GM19035 (cell line): ENCODE data around the gene ELP6.
"Not testable (repeated sequence)": the region's sequence is repeated elsewhere in the genome, so short reads cannot be mapped to it uniquely, and the experiment has no call there.

ENCODE experiments used
- ATAC-seq: cut with Tn5 transposase; IDR thresholded peaks from one replicate; pipeline ENCODE4 v1.9.1; 2021; ENCODE audit not compliant: unreplicated experiment

Gene ELP6

DNA sequence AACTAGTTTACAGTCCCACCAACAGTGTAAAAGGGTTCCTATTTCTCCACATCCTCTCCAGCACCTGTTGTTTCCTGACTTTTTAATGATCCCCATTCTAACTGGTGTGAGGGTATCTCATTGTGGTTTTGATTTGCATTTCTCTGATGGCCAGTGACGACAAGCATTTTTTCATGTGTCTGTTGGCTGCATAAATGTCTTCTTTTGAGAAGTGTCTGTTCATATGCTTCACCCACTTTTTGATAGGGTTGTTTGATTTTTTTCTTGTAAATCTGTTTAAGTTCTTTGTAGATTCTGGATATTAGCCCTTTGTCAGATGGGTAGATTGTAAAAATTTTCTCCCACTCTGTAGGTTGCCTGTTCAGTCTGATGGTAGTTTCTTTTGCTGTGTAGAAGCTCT, 45.2 kb downstream of the ELP6 start:
- not testable (repeated sequence) for ATAC-seq

DNA sequence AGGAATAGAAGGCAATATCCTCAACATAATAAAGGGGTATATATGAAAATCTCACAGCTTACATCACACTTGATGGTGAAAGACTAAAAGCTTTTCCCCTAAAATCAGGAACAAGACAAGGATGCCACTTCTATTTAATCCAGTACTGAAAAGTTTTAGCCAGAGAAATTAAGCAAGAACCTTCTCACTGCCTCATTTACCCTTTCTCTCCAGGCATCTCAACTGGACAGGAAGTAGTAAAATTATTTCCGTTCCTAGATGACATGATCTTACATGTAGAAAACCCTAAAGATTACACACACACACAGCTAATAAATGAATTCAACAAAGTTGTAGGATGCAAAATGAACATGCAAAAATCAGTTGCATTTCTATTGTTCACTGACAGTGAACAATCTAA, 48.9 kb downstream of the ELP6 start:
- no peak for ATAC-seq

DNA sequence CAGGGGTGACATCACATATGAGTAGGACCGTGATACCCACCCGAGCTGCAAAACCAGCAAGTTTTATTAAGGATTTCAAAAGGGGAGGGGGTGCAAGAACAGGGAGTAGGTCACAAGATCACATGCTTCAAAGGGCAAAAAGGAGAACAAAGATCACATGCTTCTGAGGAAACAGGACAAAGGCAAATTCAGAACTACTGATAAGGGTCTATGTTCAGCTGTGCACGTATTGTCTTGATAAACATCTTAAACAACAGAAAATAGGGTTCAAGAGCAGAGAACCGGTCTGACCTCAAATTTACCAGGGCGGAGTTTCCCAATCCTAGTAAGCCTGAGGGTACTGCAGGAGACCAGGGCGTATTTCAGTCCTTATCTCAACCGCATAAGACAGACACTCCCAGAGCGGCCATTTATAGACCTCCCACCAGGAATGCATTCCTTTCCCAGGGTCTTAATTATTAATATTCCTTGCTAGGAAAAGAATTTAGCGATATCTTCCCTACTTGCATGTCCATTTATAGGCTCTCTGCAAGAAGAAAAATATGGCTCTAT, 53.9 kb downstream of the ELP6 start:
- ATAC-seq = not testable (repeated sequence)

DNA sequence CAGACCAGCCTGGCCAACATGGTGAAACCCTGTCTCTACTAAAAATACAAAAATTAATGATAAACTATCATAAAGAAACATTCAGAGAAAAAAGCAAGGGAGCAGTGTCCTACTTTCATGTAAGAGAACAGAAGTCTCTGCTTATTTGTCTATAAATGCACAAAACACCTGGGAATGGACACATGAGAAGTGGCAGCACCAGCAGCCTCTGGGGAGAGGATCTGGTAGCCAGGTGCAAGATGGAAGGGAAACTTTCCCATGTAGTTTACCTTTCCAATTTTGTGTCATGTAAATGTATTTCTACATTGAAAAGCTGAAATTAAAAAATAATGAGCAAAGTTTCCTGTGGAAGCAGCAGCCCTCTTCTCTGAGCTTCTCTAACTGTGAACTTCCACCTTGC, 56.5 kb downstream of the ELP6 start:
- ATAC-seq = no peak

DNA sequence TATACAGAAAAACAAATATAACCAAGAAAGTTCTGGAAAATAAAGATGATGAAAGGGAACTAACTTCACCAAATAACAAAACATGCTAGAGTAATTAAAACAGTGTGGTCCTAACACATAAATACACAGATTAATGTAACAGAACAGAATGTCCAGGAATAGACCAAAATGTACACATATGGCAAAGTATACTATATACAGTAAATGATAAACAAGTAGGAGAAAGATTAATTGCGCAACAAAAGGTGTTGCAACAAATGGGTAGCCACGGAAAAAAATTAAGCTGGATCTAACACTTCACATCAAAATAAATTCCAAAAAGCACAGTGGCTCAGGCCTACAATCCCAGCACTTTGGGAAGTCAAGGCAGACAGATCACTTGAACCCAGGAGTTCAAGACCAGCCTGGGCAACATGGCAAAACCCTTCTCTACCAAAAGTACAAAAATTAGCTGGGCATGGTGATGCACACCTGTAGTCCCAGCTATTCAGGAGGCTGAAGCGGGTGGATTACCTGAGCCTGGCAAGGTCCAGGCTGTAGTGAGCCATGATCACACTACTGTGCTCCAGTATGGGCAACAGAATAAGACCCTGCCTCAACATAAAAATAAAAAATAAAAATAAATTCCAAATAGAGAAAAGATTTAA, 57.6 kb downstream of the ELP6 start:
- no peak for ATAC-seq

DNA sequence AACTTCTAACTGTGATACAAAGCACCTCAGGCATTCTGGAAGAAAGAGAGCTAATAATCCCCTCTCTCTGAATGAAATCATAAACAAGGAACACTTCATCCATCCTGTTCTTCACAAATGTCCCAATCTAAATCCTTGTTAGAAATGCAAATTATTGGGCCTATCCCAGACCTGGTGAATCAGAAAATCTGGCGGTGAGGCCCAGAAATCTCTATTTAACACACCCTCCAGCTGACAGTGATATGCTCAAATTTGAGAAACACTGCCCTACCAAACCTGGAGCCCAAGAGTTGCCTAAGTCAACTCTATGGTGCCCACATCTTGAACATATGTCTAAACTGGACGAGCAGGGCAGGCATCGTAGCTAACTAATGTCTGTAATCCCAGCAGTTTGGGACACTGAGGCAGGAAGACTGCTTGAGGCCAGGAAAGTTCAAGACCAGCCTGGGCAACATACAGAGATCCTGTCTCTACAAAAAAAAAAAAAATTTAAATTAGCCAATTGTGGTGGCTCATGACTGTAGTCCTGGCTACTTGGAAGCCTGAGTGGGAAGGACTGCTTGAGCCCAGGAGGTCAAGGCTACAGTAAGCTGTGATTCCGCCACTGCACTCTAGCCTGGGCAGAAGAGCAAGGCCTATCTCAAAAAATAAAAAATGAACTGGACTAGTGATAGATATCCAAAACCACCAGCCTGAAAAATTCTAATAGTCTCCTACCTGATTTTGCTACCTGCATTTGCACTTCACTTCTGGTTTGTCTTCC, 60.9 kb downstream of the ELP6 start:
- no peak for ATAC-seq
